HG03066 (cell line): ENCODE results near the gene ARSG.
"Not testable (repeated sequence)": the region's sequence is repeated elsewhere in the genome, so short reads cannot be mapped to it uniquely, and the experiment has no call there.

Source experiments
- ATAC-seq: cut with Tn5 transposase; IDR thresholded peaks from one replicate; pipeline ENCODE4 v1.9.1; 2021; ENCODE audit warnings: low read depth; ENCODE audit not compliant: unreplicated experiment

Gene ARSG

DNA sequence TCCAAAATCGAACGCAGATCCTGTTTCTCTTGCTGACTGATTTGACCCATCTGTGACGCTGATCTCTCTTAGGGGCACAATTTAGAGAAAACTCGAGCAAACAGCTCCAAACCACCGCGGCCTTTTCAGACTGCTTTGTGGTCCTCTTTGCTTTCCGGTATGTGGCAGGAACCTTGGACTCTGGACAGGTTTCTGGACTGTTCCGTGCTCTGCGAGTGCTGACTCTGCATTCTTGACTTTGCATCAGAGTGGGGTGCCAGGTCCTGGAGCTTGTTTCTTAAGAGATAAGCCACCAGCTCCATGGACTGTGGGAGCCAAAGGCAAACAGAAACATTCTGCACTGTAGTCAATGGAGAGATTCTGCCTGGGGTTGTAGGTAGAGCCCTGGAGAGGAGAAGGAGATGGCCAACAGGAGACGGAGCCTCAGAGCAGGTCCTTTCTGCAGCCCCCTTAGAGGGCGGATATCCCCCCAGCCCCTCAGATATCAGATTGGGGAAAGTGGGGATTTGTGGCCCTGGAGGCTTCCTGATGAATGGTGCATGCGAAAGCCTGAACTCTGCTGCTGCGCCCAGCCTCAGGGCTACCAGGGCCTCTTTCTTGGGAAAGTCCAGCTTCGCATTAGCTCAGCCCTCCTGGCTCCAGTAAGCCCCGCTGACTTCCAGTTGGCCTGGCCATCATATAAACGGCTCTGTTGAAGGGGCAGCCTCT is 100.4 kb downstream of the ARSG start:
- no peak for ATAC-seq

DNA sequence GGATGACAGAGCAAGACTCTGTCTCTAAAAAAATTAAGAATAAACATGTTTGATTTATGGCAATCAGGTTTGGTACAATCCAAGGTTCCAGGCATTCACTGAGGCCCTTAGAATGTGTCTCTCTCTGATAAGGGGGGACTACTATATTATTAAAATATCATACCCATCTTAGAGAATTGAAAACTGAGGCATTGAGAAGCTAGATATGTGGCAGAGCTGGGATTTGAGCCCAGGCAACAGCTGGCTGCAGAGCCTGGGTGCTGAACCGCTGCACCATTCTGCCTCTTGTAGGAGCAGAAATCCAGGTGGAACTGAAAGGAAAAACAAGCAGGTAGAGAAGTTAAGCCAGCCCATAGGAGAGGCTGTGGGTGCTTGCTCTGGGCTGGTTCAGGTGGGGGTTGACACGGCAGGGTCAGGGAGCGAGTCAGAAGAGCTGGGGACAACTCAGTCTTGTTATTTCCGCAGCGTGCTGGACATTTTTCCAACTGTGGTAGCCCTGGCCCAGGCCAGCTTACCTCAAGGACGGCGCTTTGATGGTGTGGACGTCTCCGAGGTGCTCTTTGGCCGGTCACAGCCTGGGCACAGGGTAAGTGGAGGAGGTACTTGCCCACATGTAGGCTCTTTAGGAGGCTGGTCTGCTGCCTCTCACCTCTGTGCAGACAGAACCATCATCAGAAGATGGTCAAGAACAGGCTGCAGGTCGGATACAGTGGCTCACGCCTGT is 103.5 kb downstream of the ARSG start:
- ATAC-seq, result no peak

DNA sequence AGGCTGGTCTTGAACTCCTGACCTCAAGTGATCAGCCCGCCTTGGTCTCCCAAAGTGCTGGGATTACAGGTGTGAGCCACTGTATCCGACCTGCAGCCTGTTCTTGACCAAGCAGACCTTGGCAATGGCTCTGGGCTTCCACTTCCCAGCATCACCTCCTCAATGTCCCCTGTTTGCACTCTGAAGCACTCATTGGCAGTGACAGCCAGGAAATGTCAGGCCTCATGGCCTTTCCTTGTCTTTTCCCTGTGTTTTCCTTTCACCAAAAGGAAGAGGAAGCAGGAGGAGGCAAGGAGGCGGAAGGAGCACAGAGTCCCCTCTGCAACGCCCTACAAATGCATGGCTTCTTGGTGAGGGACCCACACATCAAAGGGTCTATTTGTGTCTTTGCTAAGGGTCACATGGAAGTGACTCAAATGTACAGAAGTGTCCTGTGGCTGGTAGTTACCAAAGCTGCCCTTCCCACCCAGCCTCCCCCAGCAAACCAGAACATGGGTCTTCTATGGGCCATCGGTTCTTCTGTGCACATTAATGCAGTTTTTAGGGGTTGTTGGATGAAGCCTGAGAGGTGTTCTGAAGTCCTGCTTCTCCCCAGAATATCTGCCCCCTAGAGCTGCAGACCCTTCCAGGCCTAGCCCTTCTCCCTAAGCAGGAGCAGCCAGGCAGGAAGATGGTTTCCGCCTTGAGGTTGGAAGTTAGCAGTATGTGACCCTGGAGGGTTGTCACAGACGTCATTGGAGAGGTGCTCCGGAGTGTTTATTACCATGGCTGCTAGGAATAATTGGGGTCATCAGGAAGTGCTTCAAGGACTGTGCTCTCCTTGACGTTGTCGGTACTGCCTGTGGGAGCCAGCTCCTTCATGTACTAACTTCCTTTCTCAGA is 105.2 kb downstream of the ARSG start:
- no peak for ATAC-seq

DNA sequence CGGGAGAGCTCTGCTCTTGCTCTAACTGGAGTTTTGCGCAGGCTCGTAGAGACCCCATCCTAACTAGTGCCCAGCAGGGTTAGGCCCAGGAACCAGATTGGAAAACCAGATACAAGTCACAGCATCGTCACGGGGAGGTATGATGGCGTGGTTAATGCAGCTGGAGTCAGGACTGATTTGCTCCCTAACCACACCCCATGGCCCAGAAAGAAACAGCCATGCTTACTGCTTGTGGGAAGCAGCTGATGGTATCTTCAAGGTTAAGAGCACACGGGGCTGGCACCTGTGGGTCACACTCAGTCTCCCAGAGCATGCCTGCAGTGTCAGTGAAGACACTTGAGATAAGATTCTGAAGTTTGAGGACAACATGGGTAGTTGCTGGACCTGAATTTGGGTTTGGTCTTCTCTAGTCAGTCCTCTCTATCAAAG is 105.8 kb downstream of the ARSG start:
- ATAC-seq, result no peak

DNA sequence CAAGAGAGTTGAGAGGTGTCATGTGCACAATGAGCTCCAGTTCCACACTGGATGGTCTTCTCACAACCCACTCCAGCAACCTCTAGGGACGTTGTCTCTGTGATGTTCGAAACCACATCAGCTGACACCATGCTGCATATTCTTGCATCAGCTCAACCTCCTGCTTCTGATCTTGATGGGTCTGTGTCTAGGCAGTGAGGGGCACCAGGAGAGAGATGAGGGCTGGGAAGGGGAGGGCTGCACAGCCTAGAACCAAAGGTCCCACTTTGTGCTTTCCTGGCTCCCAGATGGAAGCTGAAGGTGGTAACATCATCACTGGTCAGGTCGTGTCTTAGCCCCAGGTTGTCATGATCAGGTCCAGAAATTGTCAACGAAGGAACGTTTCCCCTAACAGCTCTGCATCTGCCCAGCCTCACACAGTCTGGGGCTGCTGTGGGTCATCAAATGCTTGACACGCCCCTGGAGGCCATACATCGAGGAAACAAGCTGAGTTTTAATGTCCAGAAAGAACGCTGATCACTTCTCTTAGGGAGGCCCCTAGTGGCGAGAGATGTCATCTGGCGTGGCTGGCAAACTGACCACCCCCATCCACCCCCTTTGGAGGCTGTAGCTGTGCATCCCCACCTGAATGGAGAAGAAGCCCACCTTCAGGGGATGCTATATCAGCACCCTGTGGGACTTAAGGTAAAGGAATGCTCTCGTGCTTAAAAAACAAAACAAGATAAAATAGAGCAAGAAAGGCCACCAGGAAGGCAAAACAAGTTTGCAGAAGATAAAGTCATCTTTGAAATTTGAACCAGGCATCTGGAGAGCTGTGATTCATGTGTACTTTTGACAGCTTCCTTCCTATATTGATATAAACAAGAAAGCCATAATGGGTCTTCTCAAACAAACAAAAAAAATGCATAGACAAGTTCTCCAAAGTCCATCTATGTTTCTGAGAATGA is 107.7 kb downstream of the ARSG start:
- peak; percentile 89 for ATAC-seq

DNA sequence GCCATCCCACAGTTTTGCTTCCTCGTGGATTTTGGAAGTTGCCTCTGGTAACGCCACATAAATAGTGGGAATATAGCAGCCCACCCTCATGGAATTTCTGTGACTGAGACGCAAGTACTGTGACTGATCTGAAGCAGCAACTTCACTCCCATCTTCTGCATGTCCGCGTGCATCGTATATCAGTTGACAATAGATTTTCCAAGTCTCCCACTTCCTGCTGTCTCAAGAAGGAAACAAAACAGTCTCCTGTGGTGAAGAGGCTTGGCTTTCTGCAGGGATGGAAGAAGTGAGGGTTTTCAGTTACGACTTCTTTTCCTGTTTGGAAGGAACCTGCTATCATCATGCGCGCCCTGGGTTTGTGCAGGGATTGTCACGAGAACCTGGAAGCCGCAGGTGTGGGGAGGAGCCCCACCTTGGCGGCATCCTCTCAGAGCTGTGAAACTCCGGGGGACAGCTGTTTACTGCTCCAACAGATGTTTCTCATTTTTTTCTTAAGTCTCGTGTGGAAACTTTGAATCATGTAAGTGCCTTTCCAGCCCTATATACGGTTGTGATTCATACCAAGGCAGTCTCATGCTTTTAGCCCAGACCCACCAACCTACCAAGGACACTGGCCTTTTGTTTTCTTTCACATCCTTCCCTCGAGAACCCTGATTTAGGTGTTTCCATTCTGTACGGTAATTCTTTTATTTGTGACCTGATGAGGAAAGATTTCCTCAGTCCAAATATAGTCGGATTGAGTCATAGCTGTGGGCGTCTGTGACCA is 108.5 kb downstream of the ARSG start:
- no peak for ATAC-seq

DNA sequence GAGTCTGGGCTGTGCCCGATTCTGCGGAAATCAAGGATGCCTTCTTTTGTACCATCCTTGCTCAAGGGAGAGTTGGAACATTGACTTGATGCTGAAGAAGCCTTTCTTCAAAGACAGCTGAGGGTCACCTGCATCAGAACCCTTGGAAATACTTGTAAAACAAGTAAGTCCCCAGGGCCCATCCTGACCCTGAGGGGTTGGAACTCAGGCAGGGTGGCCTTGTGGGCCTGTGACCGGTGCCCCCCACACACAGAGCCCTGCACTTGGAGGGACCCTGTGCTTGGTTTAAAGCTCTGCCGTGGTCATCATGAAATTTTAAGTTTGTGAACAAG is 109.1 kb downstream of the ARSG start:
- no peak for ATAC-seq

DNA sequence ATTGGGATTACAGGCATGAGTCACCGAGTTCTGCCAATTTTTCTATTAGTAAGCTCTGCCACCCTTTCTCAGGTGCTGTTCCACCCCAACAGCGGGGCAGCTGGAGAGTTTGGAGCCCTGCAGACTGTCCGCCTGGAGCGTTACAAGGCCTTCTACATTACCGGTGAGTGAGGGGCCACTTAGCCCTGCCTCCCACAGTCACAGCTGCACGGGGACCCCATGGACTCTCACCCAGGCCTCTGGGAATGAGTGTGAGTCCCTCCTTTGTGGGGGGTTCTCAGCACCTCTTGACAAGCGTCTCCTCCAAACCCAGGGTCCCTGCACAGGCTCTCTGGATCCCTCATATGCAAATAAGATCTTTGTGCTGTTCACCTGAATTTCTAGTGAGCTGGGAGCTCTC is 110.0 kb downstream of the ARSG start:
- ATAC-seq, result no peak

DNA sequence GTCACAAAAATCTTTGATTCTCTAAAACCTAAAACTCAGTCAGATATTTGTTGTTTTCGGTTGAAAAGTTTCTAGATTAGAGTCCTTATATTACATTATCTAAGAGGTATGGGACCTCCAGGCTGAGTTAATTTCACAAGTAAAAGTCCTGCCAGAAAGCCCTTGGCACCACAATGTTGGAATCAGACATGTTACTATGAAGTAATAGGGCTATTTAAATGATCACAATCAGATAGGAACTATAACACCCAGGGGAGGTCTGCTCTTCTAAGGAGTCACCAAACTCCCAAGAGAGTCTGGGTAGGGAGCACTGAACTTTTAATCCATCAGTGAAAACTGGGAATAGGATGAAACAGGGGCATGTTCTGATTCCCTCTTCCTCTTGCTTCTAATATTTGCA is 111.8 kb downstream of the ARSG start:
- ATAC-seq, result no peak

DNA sequence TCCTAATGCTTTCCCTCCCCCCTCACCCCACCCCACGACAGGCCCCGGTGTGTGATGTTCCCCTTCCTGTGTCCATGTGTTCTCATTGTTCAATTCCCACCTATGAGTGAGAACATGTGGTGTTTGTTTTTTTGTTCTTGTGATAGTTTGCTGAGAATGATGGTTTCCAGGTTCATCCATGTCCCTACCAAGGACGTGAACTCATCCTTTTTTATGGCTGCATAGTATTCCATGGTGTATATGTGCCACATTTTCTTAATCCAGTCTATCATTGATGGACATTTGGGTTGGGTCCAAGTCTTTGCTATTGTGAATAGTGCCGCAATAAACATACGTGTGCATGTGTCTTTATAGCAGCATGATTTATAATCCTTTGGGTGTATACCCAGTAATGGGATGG is 112.5 kb downstream of the ARSG start:
- not testable (repeated sequence) for ATAC-seq

DNA sequence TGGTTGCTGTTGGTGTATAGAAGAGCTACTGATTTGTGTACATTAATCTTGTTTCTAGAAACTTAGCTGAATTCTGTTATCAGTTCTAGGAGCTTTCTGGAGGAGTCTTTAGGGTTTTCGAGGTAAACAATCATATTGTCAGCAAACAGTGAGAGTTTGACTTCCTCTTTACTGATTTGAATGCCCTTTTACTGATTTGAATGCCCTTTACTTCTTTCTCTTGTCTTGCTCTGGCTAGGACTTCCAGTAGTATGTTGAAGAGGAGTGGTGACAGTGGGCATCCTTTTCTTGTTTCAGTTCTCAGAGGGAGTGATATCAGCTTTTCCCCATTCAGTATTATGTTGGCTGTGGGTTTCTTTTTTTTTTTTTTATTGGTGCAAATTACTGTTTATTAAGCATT is 116.4 kb downstream of the ARSG start:
- ATAC-seq, result not testable (repeated sequence)

DNA sequence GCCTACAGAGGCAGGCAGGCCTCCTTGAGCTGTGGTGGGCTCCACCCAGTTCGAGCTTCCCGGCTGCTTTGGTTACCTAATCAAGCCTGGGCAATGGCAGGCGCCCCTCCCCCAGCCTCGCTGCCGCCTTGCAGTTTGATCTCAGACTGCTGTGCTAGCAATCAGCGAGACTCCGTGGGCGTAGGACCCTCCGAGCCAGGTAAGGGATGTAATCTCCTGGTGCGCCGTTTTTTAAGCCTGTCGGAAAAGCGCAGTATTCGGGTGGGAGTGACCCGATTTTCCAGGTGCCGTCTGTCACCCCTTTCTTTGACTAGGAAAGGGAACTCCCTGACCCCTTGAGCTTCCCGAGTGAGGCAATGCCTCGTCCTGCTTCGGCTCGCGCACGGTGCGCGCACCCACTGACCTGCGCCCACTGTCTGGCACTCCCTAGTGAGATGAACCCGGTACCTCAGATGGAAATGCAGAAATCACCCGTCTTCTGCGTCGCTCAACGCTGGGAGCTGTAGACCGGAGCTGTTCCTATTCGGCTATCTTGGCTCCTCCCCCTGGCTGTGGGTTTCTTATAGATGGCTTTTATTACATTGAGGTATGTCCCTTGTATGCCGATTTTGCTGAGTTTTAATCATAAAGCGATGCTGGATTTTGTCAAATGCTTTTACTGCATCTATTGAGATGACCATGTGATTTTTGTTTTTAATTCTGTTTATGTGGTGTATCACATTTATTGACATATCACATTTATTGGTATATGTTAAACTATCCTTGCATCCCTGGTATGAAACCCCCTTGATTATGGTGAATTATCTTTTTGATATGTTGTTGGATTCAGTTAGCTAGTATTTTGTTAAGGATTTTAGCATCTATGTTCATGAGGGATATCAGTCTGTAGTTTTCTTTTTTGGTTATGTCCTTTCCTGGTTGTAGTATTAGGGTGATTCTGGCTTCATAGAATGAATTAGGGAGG is 122.6 kb downstream of the ARSG start:
- not testable (repeated sequence) for ATAC-seq

DNA sequence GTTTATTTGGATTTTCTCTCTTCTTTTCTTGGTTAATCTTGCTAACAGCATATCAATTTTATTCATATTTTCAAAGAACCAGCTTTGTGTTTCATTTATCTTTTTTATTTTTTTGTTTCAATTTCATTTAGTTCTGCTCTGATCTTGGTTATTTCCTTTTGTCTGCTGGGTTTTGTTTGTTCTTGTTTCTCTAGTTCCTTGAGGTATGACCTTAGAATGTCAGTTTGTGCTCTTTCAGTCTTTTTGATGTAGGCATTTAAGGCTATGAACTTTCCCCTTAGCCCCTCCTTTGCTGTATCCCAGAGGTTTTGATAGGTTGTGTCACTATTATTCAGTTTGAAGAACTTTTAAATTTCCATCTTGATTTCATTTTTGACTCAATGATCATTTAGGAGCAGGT is 123.6 kb downstream of the ARSG start:
- ATAC-seq, result not testable (repeated sequence)

DNA sequence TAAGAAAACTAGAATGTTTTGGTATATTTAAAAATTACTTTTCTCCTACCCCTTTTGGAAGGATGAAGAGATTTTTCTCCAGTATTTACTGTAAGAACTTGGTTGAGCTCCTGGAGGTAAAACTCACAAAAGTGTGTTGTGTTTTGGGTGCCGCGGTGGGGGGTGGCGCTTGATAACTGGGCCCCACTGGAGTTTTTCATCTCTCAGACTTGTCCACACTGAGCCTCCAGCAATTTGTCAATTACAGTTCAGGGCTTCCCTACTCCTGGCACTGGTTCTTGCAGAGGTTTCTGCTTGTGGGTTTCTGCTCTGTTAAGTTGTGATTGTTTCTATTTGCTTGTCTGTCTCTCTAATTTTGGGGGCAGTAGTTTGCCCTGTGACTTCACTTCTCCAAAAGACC is 126.0 kb downstream of the ARSG start:
- ATAC-seq, result no peak

DNA sequence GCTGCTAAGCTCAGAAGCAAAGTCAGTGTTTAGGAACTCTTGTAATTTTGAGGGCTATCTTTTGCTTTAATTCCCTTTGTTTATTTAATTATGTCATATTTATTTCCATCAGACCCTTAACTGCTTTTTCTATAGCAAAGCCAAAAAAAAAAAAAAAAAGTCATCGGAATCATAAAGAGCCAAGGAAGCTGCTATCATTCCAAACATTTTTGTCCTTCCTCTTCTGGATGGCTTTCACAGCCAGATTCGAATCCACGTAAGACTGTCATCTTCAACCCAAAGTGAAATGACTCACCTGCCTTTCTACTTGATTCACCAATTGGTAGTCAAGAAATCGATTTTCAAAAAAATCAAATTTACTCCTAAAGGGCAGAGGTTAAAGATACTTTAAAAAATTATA is 127.6 kb downstream of the ARSG start:
- no peak for ATAC-seq

DNA sequence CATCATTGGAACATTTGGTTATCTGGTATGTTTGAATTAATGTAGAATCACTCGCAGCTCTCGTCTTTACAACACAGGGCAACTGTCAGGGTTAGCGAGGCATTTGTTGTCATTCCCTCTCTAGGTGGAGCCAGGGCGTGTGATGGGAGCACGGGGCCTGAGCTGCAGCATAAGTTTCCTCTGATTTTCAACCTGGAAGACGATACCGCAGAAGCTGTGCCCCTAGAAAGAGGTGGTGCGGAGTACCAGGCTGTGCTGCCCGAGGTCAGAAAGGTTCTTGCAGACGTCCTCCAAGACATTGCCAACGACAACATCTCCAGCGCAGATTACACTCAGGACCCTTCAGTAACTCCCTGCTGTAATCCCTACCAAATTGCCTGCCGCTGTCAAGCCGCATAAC is 128.8 kb downstream of the ARSG start:
- no peak for ATAC-seq

DNA sequence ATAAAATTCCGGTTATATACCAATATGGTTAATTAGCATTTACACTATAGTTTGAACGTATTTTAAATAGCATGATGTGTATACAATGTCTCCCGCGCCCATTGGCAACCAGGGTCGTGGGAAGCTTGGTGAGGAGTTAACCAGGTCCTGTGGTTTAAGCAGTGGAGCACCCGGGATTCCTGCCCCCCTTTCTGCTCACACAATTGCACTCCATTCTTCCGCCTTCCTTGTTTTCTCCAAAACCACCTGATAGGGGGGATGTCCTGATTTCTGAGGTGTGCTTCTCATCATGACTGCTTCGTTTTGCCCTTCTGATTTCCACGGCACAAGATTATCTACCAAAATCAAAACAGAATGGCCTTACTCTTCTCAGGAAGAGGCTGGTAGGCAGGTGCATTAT is 130.2 kb downstream of the ARSG start:
- ATAC-seq, result no peak

DNA sequence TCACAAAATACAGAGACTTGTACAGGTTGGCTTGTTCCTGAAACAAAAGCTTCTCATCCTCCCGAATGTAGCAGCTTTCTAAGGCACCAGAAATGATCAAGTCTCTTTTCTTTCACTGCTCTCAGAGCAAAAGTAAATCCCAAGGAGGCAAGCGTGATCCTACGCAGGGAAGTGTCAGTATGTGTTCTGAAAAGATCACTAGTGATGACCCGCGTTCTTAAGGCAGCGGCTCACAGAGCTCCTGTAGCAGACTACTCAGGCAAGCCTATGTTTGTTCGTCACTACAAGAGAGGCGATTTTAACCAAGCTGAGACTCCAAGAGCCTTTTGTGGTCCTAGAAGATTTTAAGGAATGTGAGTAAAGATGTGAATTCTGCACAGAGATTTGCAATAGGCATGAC is 131.5 kb downstream of the ARSG start:
- no peak for ATAC-seq

DNA sequence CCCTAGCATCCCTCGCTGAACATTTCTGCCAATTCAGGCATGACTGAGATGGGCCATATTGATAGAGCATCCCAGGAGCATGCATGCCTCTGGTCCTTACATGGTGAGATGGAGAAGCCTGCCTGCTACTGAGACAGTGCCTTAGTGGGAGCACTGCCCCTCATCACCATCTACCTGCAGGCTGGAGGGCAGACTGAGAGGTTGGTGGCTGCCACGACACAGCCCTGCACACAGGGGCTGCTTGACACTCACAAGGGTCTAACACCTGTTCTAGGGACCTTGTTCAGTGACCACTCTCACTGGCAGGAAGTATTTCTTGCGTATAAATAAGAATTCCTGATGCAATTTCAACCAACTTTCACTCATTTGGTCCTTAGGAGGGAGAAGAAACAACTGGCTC is 132.0 kb downstream of the ARSG start:
- no peak for ATAC-seq
